Activated naive CD4-positive, alpha-beta T cell treated with anti-CD3 and anti-CD28 coated beads, Interleukin-2, amount 50 U/mL, for 16 hours (primary cell): ENCODE measurements around the gene CDX1.

ENCODE experiments used
- DNase-seq: peaks from one replicate; pipeline ENCODE4 v3.0.0-alpha.2; 2020

CDX1 gene

GRCh38 chr5:150163547-150164059 is 3.0 kb upstream of the CDX1 start:
- no peak for DNase-seq

- no peak for DNase-seq
These were observed 2.2 kb upstream of the CDX1 start for GRCh38 chr5:150164211-150164980.

- DNase-seq = no peak
These were observed 435 bp upstream of the CDX1 start for GRCh38 chr5:150166037-150166649.

GRCh38 chr5:150167512-150167850 is 903 bp downstream of the CDX1 start:
- no peak for DNase-seq

- no peak for DNase-seq
These were observed 1.3 kb downstream of the CDX1 start for GRCh38 chr5:150167908-150168307.

GRCh38 chr5:150168864-150169263 is 2.3 kb downstream of the CDX1 start:
- no peak for DNase-seq

GRCh38 chr5:150172145-150172544 is 5.6 kb downstream of the CDX1 start:
- no peak for DNase-seq

- DNase-seq = no peak
These were observed 6.0 kb downstream of the CDX1 start for GRCh38 chr5:150172556-150172955.

GRCh38 chr5:150173161-150173560 is 6.6 kb downstream of the CDX1 start:
- no peak for DNase-seq

GRCh38 chr5:150174285-150174684 is 7.7 kb downstream of the CDX1 start:
- DNase-seq = no peak

GRCh38 chr5:150175076-150175475 is 8.5 kb downstream of the CDX1 start:
- DNase-seq = no peak

- DNase-seq = no peak
These were observed 9.0 kb downstream of the CDX1 start for GRCh38 chr5:150175536-150175935.

- DNase-seq = no peak
These were observed 10.3 kb downstream of the CDX1 start for GRCh38 chr5:150176745-150177477.

- DNase-seq = no peak
These were observed 11.1 kb downstream of the CDX1 start for GRCh38 chr5:150177721-150178120.

- DNase-seq = no peak
These were observed 11.7 kb downstream of the CDX1 start for GRCh38 chr5:150178262-150178661.

- DNase-seq = no peak
These were observed 12.5 kb downstream of the CDX1 start for GRCh38 chr5:150179019-150179620.

- DNase-seq = no peak
These were observed 13.9 kb downstream of the CDX1 start for GRCh38 chr5:150180241-150181026.

- no peak for DNase-seq
These were observed 14.4 kb downstream of the CDX1 start for GRCh38 chr5:150181027-150181426.

- DNase-seq = no peak
These were observed 15.4 kb downstream of the CDX1 start for GRCh38 chr5:150181766-150182545.

- no peak for DNase-seq
These were observed 16.2 kb downstream of the CDX1 start for GRCh38 chr5:150182774-150183173.

- no peak for DNase-seq
These were observed 16.9 kb downstream of the CDX1 start for GRCh38 chr5:150183436-150183835.

GRCh38 chr5:150184006-150184405 is 17.4 kb downstream of the CDX1 start:
- DNase-seq = no peak
